Measurements from ENCODE around the gene MEP1A. TPM values are rescaled to one million over a fixed set of nuclear protein-coding genes. Genes with fewer than 3 reads are reported as not detected.

Gene MEP1A
- total RNA-seq, 1 experiment from 2014 or later = not detected

GRCh38 chr6:46865221-46865620 lies 72.0 kb downstream of the MEP1A start:
- DNase-seq = no peak
- H3K9ac ChIP-seq (ENCODE audit: low read length) = no peak overlapping the region
- H3K9me2 ChIP-seq (replicated peaks; ENCODE audit: low read length) = no peaks in the 10 kb centered on the region
- H3K9me3 ChIP-seq (ENCODE audit: low read length) = no peaks in the 10 kb centered on the region
- H3K4me2 ChIP-seq (ENCODE audit: low read length) = no peak overlapping the region
- H3K4me1 ChIP-seq (ENCODE audit: insufficient read depth, low read length) = peaks cover 6% of the 10 kb centered on the region; the same call in 1 of the 2 replicates
- no TSS peak for BruUV-seq (replicated peaks)
- no peaks in the 10 kb centered on the region for H3K27me3 ChIP-seq (ENCODE audit: low read length)
- H3K79me2 ChIP-seq (ENCODE audit: low read length) = no peaks in the 10 kb centered on the region
- no peaks in the 10 kb centered on the region for H3F3A ChIP-seq (ENCODE audit: low read length, unreplicated experiment)
- no peak overlapping the region for H3K4me3 ChIP-seq (ENCODE audit: low read length)
- intact Hi-C loops (cut with micrococcal nuclease) = no loop called here
- POLR2A ChIA-PET (ENCODE audit: unreplicated experiment) = no interaction called here
- H4K20me1 ChIP-seq (ENCODE audit: low read length) = no peaks in the 10 kb centered on the region
- ATAC-seq = no peak
- no peaks in the 10 kb centered on the region for H3K36me3 ChIP-seq (ENCODE audit: low read depth, low read length)
- TF ChIP-seq EZH2 (IDR thresholded peaks at IDR 0.05; ENCODE audit: low read length, unreplicated experiment) = no peak
- no peak for TF ChIP-seq EZH2phosphoT487 (IDR thresholded peaks at IDR 0.05; ENCODE audit: borderline replicate concordance, low read length)
- no peak for TF ChIP-seq CTCF (conservative IDR thresholded peaks at IDR 0.05; ENCODE audit: low read depth, low read length)
- H3K27ac ChIP-seq (ENCODE audit: low read length) = no peak overlapping the region
- H2AFZ ChIP-seq (ENCODE audit: low read length) = no peak overlapping the region
- CTCF ChIA-PET = no interaction called here

- ATAC-seq = no peak
- H3K4me2 ChIP-seq (ENCODE audit: low read length) = no peak overlapping the region
- POLR2A ChIA-PET (ENCODE audit: unreplicated experiment) = no interaction called here
- TF ChIP-seq EZH2phosphoT487 (IDR thresholded peaks at IDR 0.05; ENCODE audit: borderline replicate concordance, low read length) (no peak), EZH2 (IDR thresholded peaks at IDR 0.05; ENCODE audit: low read length, unreplicated experiment) (no peak), CTCF (conservative IDR thresholded peaks at IDR 0.05; ENCODE audit: low read depth, low read length) (no peak)
- no peak overlapping the region for H2AFZ ChIP-seq (ENCODE audit: low read length)
- peaks cover 6% of the 10 kb centered on the region; the same call in 1 of the 2 replicates for H3K4me1 ChIP-seq (ENCODE audit: insufficient read depth, low read length)
- H3K9me3 ChIP-seq (ENCODE audit: low read length) = no peaks in the 10 kb centered on the region
- no peaks in the 10 kb centered on the region for H3K27me3 ChIP-seq (ENCODE audit: low read length)
- intact Hi-C loops (cut with micrococcal nuclease) = no loop called here
- no peaks in the 10 kb centered on the region for H3K9me2 ChIP-seq (replicated peaks; ENCODE audit: low read length)
- no peak overlapping the region for H3K27ac ChIP-seq (ENCODE audit: low read length)
- BruUV-seq (replicated peaks) = no TSS peak
- H3K36me3 ChIP-seq (ENCODE audit: low read depth, low read length) = no peaks in the 10 kb centered on the region
- H3K9ac ChIP-seq (ENCODE audit: low read length) = no peak overlapping the region
- H3K4me3 ChIP-seq (ENCODE audit: low read length) = no peak overlapping the region
- H4K20me1 ChIP-seq (ENCODE audit: low read length) = no peaks in the 10 kb centered on the region
- no peaks in the 10 kb centered on the region for H3K79me2 ChIP-seq (ENCODE audit: low read length)
- no peaks in the 10 kb centered on the region for H3F3A ChIP-seq (ENCODE audit: low read length, unreplicated experiment)
- peak; percentile 52 for DNase-seq
- CTCF ChIA-PET = no interaction called here
These were observed 74.2 kb downstream of the MEP1A start for GRCh38 chr6:46867411-46867810.

- Histone ChIP-seq H3K9me2 (replicated peaks; ENCODE audit: low read length) (no peaks in the 10 kb centered on the region), H3K79me2 (ENCODE audit: low read length) (no peaks in the 10 kb centered on the region), H3K9me3 (ENCODE audit: low read length) (no peaks in the 10 kb centered on the region), H3K36me3 (ENCODE audit: low read depth, low read length) (no peaks in the 10 kb centered on the region), H3K9ac (ENCODE audit: low read length) (no peak overlapping the region), H3K27me3 (ENCODE audit: low read length) (no peaks in the 10 kb centered on the region), H3K4me3 (ENCODE audit: low read length) (no peak overlapping the region), H2AFZ (ENCODE audit: low read length) (no peak overlapping the region), H3K4me2 (ENCODE audit: low read length) (peak overlapping the region; percentile 14), H3F3A (ENCODE audit: low read length, unreplicated experiment) (no peaks in the 10 kb centered on the region), H3K27ac (ENCODE audit: low read length) (peak overlapping the region; percentile 42), H4K20me1 (ENCODE audit: low read length) (no peaks in the 10 kb centered on the region), H3K4me1 (ENCODE audit: insufficient read depth, low read length) (peaks cover 27% of the 10 kb centered on the region)
- ChIA-PET CTCF (no interaction called here), POLR2A (ENCODE audit: unreplicated experiment) (interaction anchor here (0.7 kb wide), 1 partner anchor 116 kb away, joined by 7 read pairs; no protein-coding TSS in a partner anchor)
- ATAC-seq (peak; percentile 97), DNase-seq (peak; percentile 99)
- BruUV-seq (replicated peaks) = no TSS peak
- TF ChIP-seq CTCF (conservative IDR thresholded peaks at IDR 0.05; ENCODE audit: low read depth, low read length) (no peak), EZH2phosphoT487 (IDR thresholded peaks at IDR 0.05; ENCODE audit: borderline replicate concordance, low read length) (no peak), EZH2 (IDR thresholded peaks at IDR 0.05; ENCODE audit: low read length, unreplicated experiment) (no peak)
- intact Hi-C loops (cut with micrococcal nuclease) = no loop called here
These were observed 82.9 kb downstream of the MEP1A start for GRCh38 chr6:46876126-46876525.

Measured in PC-3 (cell line).